Smooth muscle cell (in vitro differentiated cells): ENCODE measurements around the gene STRA8. TPM values are rescaled to one million over a fixed set of nuclear protein-coding genes. Genes with fewer than 3 reads are reported as not detected.

Experiments
- DNase-seq: peaks from one replicate; lab custom pipeline; 2025; ENCODE audit not compliant: unreplicated experiment; lab: John Stamatoyannopoulos, UW
- H2AFZ ChIP-seq: fragments of 200-600 bp; sonication (generic); 2 replicates; pipeline ENCODE4 v1.6.0; 2016; ENCODE audit warnings: antibody characterized with exemption, low read depth, mild to moderate bottlenecking
- H3F3A ChIP-seq: fragments of 200-600 bp; sonication (generic); 2 replicates; pipeline ENCODE4 v1.6.0; 2017; ENCODE audit warnings: antibody characterized with exemption, low read depth
- H3K27ac ChIP-seq: fragments of 200-600 bp; sonication (generic); 2 replicates; pipeline ENCODE4 v1.5.1; 2016; ENCODE audit warnings: low read depth, mild to moderate bottlenecking
- H3K27me3 ChIP-seq: fragments of 200-600 bp; sonication (generic); 2 replicates; pipeline ENCODE4 v1.6.1; 2016; ENCODE audit warnings: low read depth, mild to moderate bottlenecking
- H3K36me3 ChIP-seq: fragments of 200-600 bp; sonication (generic); 2 replicates; pipeline ENCODE4 v1.5.1; 2016; ENCODE audit warnings: low read depth
- H3K4me1 ChIP-seq: fragments of 200-600 bp; sonication (generic); 2 replicates; pipeline ENCODE4 v1.5.1; 2016; ENCODE audit warnings: low read depth
- H3K4me2 ChIP-seq: fragments of 200-600 bp; sonication (generic); 2 replicates; pipeline ENCODE4 v1.6.0; 2016; ENCODE audit warnings: mild to moderate bottlenecking
- H3K4me3 ChIP-seq: fragments of 200-600 bp; sonication (generic); 2 replicates; pipeline ENCODE4 v1.5.1; 2016; ENCODE audit warnings: mild to moderate bottlenecking
- H3K79me2 ChIP-seq: fragments of 200-600 bp; sonication (generic); 2 replicates; pipeline ENCODE4 v1.6.0; 2016; ENCODE audit warnings: low read depth, mild to moderate bottlenecking
- H3K9ac ChIP-seq: fragments of 200-600 bp; sonication (generic); 2 replicates; pipeline ENCODE4 v1.6.0; 2016; ENCODE audit warnings: low read depth
- H3K9me3 ChIP-seq: fragments of 200-600 bp; sonication (generic); replicated peaks from 2 replicates; pipeline ENCODE4 v1.5.1; 2016; ENCODE audit warnings: low read depth
- H4K20me1 ChIP-seq: fragments of 200-600 bp; sonication (generic); 2 replicates; pipeline ENCODE4 v1.6.0; 2016; ENCODE audit warnings: low read depth
- WGBS: methylation state at CpG from one replicate; pipeline ENCODE4 v1.1.7; 2016; ENCODE audit warnings: low lambda C conversion rate; 5-methylcytosine and 5-hydroxymethylcytosine counted together
- polyA plus RNA-seq: library from polyadenylated mRNA; unstranded; fragments of >200 nt; fragmentation: Nextera tagmentation; extraction: Ambion mirVana; gene quantifications from 2 replicates; pipeline ENCODE4 v1.2.1, GENCODE V29; 2016
- total RNA-seq: library from RNA; depleted of rRNA; stranded (reverse); fragments of >200 nt; gene quantifications from 2 replicates; pipeline ENCODE4 v1.2.3, GENCODE V29; 2014
- TF ChIP-seq, protein P1 (sequence below): fragments of 200-600 bp; sonication (generic); IDR thresholded peaks from 2 replicates; pipeline ENCODE4 v1.5.1; 2017; ENCODE audit warnings: borderline replicate concordance, mild to moderate bottlenecking, antibody characterized with exemption; ENCODE audit not compliant: insufficient read depth, poor library complexity, severe bottlenecking

STRA8 gene
- total and polyA plus RNA-seq, 2 experiments from 2014 or later: not detected

DNA sequence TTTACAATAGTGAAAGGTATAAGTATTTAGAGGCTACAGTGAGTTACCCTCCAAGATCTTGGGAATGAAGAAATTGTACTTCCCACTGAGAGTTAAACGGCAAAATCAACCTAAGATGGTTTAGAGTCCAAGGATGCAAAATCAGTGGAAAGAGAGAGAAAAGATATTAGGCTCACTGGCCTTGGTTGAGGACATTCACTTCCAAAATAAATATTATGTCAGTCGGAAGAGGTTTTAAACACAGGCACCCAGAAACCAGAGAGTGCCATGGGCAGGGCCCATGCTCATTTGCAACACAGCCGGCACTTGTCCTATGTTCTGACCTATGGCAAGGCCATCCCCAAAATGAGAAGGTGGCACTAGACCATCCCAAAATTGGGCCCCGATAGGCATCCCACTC is 18.5 kb upstream of the STRA8 start:
- Histone ChIP-seq H3K4me1 (no peaks in the 10 kb centered on the region), H3K27ac (no peak overlapping the region), H3F3A (no peaks in the 10 kb centered on the region), H3K36me3 (no peaks in the 10 kb centered on the region), H3K9me3 (no peaks in the 10 kb centered on the region), H4K20me1 (no peaks in the 10 kb centered on the region), H3K4me3 (no peak overlapping the region), H3K4me2 (no peak overlapping the region), H3K79me2 (peaks cover 2% of the 10 kb centered on the region), H3K27me3 (no peaks in the 10 kb centered on the region), H3K9ac (no peak overlapping the region), H2AFZ (no peak overlapping the region)
- TF ChIP-seq, protein P1, sequence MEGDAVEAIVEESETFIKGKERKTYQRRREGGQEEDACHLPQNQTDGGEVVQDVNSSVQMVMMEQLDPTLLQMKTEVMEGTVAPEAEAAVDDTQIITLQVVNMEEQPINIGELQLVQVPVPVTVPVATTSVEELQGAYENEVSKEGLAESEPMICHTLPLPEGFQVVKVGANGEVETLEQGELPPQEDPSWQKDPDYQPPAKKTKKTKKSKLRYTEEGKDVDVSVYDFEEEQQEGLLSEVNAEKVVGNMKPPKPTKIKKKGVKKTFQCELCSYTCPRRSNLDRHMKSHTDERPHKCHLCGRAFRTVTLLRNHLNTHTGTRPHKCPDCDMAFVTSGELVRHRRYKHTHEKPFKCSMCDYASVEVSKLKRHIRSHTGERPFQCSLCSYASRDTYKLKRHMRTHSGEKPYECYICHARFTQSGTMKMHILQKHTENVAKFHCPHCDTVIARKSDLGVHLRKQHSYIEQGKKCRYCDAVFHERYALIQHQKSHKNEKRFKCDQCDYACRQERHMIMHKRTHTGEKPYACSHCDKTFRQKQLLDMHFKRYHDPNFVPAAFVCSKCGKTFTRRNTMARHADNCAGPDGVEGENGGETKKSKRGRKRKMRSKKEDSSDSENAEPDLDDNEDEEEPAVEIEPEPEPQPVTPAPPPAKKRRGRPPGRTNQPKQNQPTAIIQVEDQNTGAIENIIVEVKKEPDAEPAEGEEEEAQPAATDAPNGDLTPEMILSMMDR: no peak
- 99% methylated on average over 4 of the region's 4 CpGs for WGBS
- no peak for DNase-seq

DNA sequence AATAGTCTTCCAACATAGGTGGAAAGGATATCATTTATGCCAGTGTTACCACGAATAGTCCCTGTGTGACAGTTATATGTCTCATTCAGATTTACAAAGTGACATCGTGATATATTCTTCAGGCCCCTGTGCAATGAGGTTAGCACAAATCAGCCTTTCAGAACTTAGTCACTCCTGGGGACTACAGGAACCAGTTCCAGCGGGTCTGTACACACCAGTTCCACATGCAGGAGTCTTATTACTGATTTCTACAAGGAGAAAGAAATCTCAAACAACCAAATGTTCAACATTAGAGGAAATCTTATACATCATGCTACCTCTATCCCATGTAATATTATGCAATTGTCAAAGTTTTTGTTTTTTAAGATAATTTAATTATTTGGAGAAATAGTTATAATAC is 17.9 kb upstream of the STRA8 start:
- H3K79me2 ChIP-seq: no peaks in the 10 kb centered on the region
- H3K4me2 ChIP-seq: no peak overlapping the region
- H3K4me3 ChIP-seq: no peak overlapping the region
- no peaks in the 10 kb centered on the region for H3K27me3 ChIP-seq
- H2AFZ ChIP-seq: no peak overlapping the region
- H3K36me3 ChIP-seq: no peaks in the 10 kb centered on the region
- H3K9ac ChIP-seq: no peak overlapping the region
- DNase-seq: no peak
- H3K4me1 ChIP-seq: no peaks in the 10 kb centered on the region
- no peaks in the 10 kb centered on the region for H3F3A ChIP-seq
- TF ChIP-seq, protein P1: no peak
- no peak overlapping the region for H3K27ac ChIP-seq
- H4K20me1 ChIP-seq: no peaks in the 10 kb centered on the region
- 79% methylated on average over 3 of the region's 3 CpGs for WGBS
- no peaks in the 10 kb centered on the region for H3K9me3 ChIP-seq

DNA sequence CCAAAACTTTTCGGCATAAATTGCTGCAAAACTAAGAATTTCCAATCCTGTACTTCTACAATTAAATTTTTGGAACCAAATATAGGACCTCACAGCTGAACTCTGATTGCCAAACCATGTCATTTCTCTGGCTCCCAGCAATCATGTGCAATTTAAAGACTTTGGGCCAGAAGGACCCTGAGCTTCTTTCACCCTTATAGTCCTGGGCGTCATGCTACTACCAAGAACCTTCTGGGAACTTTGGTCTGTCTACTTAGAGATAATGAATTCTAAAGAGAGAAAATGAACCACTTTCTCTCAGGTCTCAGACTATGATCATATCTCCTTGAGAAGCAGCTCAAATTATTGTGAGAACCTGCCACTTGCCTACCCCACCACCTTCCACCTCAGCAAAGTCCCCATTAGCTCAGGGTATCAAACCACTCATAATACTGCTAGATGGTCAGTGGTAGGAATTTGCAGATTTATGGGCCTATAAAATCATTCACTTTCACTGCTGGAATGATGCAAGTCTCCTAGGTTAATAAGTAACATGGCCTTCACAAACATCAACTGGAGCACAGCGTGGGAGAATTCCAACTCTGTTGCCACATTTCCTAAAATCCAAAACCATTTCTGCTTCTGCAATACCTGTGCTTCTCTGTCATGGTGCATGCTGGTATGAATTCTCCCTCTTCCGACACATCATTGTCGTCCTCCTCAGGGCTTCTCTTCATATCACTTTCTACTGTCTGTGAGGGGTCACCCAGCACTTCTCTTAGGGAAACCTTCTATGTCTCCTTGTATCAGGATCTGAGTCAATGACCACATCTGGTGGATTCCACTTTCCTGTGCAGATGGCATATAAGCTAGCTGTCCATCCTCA is 15.8 kb upstream of the STRA8 start:
- H3F3A ChIP-seq: no peaks in the 10 kb centered on the region
- H2AFZ ChIP-seq: no peak overlapping the region
- H3K4me3 ChIP-seq: no peak overlapping the region
- no peak overlapping the region for H3K9ac ChIP-seq
- H3K4me1 ChIP-seq: no peaks in the 10 kb centered on the region
- no peak overlapping the region for H3K4me2 ChIP-seq
- 98% methylated on average over 5 of the region's 5 CpGs for WGBS
- no peaks in the 10 kb centered on the region for H3K79me2 ChIP-seq
- TF ChIP-seq, protein P1: no peak
- H3K9me3 ChIP-seq: no peaks in the 10 kb centered on the region
- no peak overlapping the region for H3K27ac ChIP-seq
- no peaks in the 10 kb centered on the region for H3K36me3 ChIP-seq
- H3K27me3 ChIP-seq: no peaks in the 10 kb centered on the region
- no peak for DNase-seq
- H4K20me1 ChIP-seq: no peaks in the 10 kb centered on the region

DNA sequence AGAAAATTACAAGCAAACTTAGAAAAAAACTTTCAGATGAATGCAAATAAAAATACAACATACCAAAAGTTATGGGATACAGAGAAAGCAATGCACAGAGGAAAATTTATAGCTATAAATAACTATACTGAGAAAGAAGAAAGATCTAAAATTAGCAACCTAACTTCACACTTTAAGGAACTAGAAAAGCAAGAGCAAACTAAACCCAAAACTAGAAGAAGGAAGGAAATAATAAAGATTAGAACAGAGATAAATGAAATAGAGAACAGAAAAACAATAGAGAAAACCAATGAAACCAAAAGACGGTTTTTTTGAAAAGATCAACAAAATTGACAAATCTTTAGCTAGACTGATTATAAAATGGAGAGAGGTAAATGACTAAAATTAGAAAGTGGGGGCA is 9.6 kb upstream of the STRA8 start:
- Histone ChIP-seq H3K4me1 (no peaks in the 10 kb centered on the region), H2AFZ (no peak overlapping the region), H3K79me2 (no peaks in the 10 kb centered on the region), H3K4me2 (no peak overlapping the region), H3K27me3 (no peaks in the 10 kb centered on the region), H3F3A (no peaks in the 10 kb centered on the region), H3K27ac (no peak overlapping the region), H3K36me3 (no peaks in the 10 kb centered on the region), H4K20me1 (no peaks in the 10 kb centered on the region), H3K4me3 (no peak overlapping the region), H3K9ac (no peak overlapping the region), H3K9me3 (no peaks in the 10 kb centered on the region)
- no peak for DNase-seq
- 89% methylated on average over 1 of the region's 1 CpG for WGBS
- TF ChIP-seq, protein P1: no peak
